GM19023 (cell line): ENCODE results near the gene DGCR8.

Experiments
- ATAC-seq: cut with Tn5 transposase; IDR thresholded peaks from one replicate; pipeline ENCODE4 v1.9.1; 2021; ENCODE audit warnings: mild to moderate bottlenecking, moderate library complexity; ENCODE audit not compliant: unreplicated experiment

DGCR8 gene

DNA sequence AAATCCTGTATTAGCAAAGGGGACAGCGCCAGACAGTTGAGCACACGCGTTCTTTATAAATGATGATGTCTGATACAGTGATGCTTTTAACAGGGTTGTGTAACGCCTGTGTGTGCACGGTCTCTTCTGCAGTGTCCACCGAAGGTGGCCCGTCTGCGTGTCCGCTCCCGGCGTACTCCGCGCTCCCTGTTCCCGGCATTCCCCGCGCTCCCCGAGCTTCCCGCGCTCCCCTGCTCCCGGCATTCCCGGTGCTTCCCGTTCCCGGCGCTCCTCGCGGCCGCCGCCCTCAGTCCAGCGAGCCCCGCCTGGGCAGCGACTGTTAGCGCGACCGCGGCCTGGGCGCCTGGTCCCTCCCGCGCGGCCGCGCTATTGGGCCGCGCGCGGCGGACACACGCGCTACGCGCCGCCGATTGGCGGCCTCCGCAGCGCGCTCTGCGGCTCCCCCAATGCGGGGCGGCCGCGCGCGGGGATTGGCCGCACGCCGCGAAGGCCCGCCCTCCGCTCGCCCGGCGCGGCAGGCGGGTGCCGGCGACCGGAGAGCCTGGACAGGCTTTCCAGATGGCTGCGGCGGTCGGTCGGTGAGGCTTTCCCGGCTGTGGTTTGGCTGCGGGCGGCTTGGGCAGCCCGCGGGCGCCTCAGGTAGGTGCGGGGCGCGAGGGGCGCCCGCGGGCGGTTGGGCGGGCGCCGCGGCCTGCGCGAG lies at the start of gene DGCR8:
DGCR8 (plus strand) TSS at position 497 of the 700 bp plus-strand sequence. CDS start 5,723 bp downstream, outside the sequence.
- peak; percentile 78 for ATAC-seq

DNA sequence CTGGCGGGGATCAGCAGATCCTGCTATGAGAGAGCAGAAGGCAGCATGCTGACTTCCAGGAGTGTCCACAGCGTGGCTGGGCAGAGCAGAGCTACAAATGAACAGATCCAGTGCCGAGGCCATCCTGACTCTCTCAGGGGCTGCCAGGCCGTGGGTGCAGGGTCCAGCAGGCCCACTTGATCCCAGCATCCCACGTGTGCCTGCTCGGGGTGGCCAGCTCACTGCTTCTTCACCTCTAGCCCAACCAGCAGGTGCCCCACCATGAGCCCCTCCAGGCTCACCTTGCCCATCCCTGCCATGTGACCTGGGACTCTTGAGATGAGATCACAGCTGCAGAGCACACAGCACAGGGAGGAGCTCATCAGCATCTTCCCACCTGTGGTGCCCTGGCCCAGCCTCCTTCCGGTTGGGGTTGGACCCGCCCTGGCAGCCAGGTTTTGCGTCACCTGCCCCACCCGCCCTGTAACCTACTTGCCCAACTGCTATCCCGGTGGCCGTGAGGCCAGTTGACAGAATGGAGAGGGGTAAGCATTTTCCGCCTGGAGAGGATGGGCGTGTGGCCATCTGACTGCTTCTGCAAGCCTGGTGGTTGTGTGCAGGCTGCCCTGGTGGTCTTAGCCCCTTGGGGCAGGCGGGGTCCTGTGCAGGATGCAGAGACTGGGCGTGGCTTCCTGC lies 48.2 kb upstream of the DGCR8 start:
- ATAC-seq = no peak

DNA sequence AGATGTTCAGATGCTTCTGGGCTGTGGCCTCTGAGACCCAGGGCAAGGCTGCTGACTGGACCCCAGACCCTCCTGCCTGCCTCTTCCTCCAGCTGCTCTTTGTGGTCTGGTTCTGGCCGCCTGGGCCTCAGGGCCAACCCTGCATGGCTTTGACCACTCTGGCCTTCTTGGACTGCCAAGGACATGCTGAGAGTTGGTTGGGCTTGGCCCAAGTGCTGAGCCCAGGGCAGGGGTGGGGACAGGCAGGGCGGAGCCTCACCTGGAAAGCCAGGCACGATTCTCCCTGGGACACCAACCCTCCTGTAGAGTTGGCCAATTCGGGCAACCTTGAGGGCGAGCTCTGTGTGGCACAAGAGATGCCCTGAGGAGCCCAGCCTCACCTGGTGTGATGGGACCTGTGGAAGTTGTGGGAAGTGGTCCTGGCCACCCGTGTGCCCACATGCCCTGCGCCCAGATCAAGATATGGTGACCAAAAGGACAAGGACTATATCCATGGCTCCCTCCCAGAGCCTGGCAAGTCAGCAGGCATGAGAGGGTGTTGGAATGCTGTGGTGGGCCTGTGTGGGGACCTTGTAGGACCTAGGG lies 47.5 kb upstream of the DGCR8 start:
- no peak for ATAC-seq

DNA sequence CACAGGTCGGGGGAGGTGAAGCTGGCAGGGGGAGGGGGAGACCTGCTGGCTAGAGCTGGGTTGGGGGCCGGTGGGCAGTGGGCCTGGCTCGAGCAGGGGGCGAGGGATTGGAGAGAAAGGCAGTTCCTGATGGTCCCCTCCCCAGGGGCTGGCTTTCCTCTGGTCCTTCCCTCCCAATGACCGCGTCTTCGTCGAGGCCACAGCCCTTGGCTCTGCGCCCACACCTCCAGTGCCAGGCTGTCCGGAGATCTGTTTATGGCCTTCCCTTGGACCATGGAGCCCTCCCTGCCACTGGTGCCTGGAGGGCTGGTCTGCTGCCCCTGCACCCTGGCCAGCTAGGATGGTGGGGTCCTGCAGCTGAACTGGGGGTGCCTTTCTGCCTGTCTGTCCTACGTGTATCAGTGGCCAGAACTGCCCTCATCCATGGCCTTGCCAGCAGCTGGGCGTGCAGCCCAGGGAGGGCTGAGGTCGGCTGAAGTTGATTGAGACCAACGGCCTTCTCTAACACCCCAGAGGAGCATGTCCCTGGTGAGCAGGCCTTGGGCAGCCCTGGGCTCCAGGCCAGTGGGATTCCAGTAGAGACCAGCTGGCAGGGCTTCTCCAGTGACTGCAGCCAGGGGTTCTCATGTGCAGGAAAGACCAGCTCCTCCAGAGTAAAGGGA lies 46.9 kb upstream of the DGCR8 start:
- no peak for ATAC-seq

DNA sequence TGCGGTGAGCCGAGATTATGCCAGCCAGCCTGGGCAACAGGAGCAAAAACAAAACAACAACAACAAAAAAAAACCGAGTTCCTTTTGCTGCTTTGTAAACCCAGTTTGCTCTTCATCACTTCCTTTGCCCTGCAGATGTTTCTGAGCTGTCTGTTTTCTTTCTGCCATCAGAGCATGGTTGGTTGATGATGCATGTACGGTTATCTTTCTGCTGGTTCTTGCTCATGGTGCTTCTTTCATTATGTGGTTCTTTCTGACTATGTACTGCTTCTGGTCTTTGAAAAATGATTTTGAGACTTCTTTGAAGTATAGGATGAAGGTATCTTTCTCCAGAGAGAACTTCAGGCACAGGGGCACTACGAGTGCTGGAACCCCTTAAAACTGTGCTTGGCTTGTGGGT lies 45.9 kb upstream of the DGCR8 start:
- no peak for ATAC-seq

DNA sequence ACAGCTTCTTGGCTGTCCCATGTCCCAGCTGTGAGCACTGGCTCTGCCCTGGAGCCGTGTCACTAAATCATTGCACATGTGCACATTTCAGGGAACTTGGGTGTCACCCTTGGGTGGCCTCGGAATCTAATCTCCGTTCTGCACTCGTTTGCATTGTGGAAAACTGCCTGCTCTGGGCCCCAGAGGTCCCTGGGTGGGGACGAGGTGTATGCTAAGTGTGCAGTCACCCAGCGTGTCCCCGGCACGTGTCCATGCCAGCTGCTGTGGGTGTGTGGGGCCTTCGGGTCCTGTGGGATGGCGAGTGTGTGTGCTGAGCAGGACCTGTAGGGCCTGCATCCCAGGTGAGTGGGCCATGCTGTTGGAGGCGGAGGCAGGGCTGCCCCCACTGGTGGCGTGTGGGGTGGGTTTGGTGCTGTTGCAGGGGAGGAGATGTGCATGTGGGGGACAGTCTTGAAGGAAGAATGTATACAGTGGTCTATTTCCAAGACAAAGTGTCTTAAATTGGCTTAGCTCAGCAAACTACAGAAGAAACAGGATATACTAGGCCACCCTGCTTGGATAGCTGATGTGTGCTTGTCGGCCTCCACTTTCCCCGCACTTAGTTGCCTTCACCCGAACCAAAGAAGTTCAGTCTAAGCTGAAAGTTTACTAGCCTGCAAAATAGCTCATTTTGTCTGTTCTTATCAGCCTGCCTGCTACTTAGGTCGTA lies 44.5 kb upstream of the DGCR8 start:
- no peak for ATAC-seq

DNA sequence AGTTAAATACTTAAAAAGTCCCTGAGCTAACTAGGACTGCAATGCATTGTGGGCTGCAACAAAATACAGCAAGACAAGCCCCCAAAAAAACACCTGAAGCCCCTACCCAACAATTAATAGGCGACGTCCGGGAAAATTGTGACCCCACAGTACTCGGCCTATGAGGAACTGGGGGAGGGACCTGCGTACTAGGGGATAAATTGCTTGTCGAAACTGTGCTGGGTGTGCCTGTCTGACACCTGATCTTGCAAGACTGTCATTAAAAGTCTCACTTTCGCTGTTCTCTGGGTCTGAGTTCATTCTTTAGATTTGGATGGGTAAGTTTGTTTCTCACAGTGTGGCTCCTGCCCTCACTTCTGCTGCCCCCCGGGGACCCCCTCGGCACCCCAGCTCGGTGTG lies 44.0 kb upstream of the DGCR8 start:
- ATAC-seq = no peak

DNA sequence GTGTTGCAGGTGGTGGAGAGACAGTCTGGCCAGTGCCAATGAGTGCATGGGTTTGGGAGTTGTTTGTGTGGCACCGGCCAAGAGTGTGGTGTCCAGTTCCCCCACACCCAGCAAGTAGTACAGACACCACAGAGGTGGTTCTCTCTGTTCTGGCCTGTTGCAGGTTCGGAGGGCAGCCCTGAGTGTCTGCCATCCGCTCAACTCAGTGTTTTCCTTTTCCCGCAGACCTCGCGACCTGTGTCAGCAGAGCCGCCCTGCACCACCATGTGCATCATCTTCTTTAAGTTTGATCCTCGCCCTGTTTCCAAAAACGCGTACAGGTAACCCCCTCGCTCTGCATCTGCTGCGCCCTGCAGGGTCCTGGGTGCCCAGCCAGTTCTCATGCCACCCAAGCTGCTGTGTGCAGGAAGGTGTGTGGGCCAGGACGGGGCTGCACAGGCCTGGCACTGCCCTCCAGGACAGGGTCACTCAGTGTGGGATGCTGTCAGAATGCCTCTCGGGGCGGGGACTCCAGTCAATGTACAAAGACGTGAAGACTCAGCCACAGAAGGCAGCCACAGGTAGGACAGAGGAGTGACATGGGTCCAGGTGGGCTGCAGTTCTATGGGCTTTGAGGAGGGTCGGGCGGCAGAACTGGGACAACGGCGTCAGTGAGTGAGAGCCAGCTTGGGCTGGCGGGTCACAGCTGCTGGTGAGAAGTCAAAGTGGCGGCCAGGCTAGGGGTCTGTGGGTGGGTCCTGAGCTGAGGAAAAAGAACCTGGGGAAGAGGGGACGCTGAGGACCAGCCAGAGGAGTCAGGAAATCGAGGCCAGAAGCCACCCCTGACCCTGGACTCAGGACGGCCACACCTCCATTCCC lies 43.3 kb upstream of the DGCR8 start:
- no peak for ATAC-seq

DNA sequence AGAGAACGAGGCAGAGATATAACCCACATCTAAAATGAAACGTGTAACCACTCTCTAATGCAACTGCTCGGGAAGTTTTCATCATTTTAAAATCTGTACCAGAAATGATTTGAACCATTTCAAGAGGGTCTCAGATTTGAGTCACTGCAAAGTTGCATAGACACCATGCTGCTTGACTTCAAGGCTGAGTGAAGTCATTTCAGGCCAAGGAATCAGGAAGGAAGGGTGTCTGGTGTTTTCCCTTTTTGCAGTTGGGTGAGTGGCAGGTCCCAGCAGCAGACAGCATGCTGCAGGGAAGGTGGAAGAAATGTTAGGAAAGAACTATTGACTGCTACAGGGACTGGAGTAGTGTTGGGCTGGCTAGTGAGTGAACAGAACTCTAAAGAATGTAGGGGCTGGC lies 42.6 kb upstream of the DGCR8 start:
- no peak for ATAC-seq

DNA sequence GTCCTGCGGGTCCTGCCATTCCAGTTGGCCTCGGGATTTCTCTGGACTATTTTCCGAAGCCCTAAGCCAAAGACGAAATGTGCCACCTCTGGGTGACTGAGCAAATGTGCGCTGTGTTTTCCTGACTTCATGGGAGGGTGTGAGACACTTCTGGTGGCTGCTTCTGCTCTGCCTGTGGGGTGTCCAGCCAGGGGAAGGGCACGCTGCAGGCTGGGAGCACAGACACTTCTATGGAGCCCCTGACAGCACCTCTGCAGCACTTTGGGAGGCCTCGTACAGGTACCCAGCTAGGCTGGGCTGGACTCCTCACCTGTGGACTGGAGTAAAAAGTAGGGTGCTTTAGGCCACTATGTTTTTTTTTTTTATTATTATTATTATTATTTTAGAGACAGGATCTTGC lies 41.5 kb upstream of the DGCR8 start:
- ATAC-seq = no peak

DNA sequence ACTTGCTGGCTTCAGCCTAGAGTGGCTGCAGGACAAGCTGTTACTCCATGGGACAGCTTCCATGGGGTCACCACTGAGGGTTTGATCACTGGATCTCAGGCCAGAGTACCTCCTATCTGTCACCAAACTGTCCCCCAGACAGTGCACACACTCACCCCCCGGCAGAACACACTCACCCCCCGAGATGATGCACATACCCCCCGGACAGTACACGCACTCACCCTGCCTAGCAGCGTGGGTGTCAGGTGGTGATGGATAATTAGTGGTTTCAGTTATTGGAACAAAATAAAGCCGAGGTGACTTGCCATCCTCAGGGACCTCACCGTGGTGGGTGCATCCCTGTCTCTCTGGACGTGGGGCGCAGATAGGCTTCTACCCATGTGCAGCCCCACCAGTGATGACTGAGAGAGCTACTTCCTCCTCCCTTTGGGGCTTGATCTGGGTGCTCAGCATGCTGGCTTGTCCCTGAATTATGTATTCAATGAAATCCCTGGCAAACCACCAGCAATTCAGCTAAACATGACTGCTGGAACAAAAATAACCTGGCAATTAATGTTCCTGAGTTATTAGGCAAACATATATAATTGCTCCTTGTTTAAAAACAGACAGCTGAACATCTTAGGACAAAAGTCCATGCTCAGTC lies 40.2 kb upstream of the DGCR8 start:
- ATAC-seq = no peak

DNA sequence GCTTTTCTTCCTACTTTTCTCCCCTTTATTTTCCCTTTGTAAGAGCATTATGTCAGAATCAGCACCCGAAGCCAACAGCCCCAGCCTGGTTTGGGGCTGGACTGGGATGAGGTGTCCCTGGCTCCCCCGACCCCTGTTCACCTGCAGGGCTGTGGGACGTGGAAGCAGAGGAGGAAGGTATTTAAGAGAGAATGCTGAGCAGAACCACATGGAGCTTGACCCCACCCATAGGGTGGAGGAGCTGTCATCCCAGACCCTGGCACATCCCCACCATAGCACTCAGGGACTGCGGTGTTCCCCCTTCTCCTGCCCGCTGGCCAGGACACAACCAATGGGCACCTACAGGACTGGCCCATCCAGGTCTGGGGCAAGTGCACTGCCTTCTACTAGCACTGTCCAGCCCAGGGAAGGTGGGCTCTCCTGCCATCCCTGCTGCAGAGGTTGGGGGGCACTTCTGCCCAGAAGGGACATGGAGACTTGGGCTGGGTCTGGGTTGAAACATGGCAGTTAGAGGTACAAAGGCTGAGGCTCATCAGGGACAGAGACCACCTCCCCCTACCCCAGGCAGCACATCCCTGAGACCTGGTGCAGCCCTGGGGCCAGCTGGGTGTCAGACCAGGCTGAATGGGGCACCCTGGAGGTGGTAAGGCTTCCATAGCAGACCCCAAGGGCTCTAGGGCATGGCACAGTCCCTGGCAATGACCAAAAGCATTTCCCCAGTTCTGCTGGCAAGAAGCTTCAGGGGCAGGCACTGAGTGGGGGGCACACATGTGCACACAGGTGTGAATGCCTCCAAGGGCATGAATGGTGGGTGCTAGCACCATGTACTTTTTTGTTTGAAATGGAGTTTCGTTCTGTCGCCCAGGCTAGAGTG lies 39.5 kb upstream of the DGCR8 start:
- no peak for ATAC-seq

DNA sequence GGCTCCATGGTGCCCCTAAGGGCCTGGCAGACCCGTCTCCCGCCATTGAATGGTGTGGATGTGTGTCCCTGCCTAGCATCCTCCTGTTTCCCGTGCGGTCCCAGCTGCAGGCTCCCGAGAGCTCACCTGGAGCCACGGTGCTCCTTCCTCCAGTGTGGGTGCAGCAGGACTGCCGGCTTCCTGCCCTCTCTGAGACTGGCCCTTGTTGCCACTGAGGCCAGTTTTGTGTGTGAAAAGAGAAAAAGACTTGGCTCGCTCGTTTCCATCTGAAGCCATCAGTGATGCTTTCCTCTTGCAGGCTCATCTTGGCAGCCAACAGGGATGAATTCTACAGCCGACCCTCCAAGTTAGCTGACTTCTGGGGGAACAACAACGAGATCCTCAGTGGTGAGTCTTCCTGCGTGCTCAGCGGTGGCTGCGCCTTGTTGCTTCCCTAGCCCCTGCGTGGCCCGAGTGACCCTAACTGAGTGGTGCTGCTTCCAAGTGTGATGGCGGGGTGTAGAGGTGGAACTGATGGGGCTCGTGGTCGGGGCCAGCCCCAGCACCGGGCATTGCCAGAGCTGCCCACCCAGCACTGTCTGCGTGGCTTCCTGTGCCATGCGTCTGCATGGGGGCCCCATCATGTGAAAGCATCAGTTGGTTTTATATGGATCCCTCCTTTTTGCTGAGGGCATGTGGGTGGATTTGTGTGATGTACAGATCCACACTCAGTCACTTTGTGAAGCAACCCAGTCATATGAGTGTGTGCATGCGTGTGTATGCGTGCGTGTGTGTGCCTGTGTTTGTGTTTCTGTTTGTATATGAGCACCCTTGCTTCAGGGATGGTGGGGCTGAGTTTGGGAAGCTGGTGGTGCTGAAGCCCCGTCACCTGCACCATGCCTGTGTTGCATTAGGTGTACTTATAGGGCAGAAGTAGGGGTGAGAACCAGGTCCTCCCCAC lies 36.7 kb upstream of the DGCR8 start:
- no peak for ATAC-seq

DNA sequence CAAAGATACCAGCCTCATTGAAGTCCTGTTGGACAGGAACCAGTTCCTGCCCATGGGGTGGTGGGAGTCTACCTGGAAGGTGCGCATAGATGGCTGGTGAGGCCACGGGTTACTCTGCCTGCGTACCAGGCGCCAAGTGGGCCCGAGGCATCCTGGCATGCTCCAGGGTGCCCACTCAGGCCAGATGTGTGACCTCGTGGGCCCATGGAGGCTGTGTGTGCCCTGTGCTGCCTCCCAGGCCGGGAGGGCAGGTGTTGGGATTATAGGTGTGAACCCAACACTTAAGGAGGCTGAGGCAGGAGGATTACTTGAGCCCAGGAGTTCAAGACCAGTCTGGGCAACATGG lies 36.1 kb upstream of the DGCR8 start:
- no peak for ATAC-seq

DNA sequence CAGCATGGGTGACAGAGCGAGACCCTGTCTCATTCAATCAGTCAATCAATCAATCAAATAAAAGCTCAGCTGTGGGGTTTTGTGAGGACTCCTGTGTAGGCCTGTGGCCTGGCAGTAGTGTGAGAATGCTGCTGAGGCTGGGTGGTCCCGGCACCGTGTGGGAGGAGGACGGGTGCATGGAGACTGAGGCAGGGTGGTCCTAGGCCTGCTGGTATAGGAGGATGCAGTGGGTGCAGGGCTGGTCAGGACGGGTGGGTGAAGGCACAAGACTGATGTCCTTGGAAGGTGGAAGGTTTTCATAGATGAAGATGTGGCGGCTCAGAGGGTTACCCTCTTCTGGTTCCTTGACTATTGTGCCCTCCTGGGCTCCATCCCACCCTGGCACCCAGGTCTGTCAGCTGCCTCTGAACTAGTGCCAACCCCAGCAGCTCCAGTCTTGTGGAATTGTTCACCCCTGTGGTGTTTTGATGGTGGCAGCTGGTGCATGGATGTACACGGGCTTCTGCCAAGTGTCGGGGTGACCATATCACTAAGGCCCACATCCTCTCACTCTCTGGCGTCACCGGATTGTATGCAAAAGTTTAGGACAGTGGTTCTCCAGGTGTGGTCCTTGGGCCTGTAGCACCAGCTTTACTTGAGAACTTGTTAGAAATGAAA lies 35.4 kb upstream of the DGCR8 start:
- ATAC-seq = no peak

DNA sequence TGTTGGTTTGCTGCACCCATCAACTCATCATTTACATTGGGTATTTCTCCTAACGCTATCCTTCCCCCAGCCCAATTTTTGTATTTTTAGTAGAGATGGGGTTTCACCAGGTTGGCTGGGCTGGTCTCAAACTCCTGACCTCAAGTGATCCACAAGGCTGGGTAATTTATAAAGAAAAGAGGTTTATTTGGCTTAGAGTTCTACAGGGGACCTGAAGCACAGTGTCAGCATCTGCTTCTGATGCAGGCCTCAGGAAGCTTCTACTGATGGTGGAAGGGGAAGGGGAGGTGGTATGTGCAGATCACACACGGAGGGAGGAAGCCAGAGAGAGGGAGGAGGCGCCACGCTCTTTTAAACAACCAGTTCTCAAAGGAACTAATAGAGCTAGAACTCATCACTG lies 33.3 kb upstream of the DGCR8 start:
- no peak for ATAC-seq

DNA sequence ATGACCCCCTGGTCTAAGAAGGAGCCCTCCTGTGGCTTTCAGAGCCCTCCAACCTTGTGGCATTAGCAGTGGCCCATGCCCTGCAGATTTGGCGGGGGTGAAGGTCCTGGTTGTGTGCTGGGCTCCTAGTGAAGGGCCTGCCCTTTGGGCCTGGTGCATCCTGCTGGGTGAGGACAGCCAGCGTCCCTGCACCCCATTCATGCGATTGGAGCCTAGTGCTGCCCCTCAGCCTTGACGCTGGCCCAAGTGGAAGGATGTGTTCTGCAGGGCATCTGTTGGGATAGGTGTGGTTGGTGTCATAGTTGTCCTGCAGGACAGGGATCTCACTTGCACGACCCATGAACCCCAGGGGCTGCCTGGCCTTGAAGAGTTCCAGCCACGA lies 28.1 kb upstream of the DGCR8 start:
- no peak for ATAC-seq
